H1 (cell line): ENCODE measurements around the gene ANKRD11. TPM values are rescaled to one million over a fixed set of nuclear protein-coding genes. Genes with fewer than 3 reads are reported as not detected.

ENCODE experiments used
- CTCF ChIA-PET: fragments of 300-600 bp; sonication (Branson Sonifier 250); formaldehyde crosslinking; loops from one replicate; lab custom pipeline; 2021; ENCODE audit not compliant: partially characterized antibody; lab: Charles Lee
- POLR2A ChIA-PET: fragments of 300-600 bp; sonication (Branson Sonifier 250); formaldehyde crosslinking; loops from one replicate; lab custom pipeline; 2021; ENCODE audit warnings: inconsistent platforms; ENCODE audit not compliant: partially characterized antibody; lab: Charles Lee
- DNase-seq, 2 experiments: peaks; one replicate each; pipeline versions ENCODE4 v3.0.0 to v3.0.0-alpha.2; 2010 to 2022; ENCODE audit warnings: low spot score in 2 of 2, low read depth in 1 of 2, mixed read lengths in 1 of 2
- FAIRE-seq: peaks from 2 replicates; lab custom pipeline; 2011; peaks lifted over from hg19 to GRCh38; lab: Jason Lieb, UNC
- H2AFZ ChIP-seq: 2 replicates; pipeline ENCODE4 v1.8.1; 2012; ENCODE audit warnings: low read length, inconsistent platforms
- H2AK5ac ChIP-seq: 2 replicates; pipeline ENCODE4 v1.6.1; 2013; ENCODE audit warnings: low read depth, low read length
- H2BK120ac ChIP-seq: replicated peaks from 2 replicates; pipeline ENCODE3; 2013; ENCODE audit warnings: low read depth, low read length, inconsistent platforms
- H2BK12ac ChIP-seq: 2 replicates; pipeline ENCODE4 v1.6.1; 2013; ENCODE audit warnings: low read depth, low read length
- H2BK15ac ChIP-seq: 2 replicates; pipeline ENCODE4 v1.6.1; 2013; ENCODE audit warnings: low read length
- H2BK20ac ChIP-seq: 2 replicates; pipeline ENCODE4 v1.6.1; 2013; ENCODE audit warnings: low read length
- H2BK5ac ChIP-seq: 2 replicates; pipeline ENCODE4 v1.6.1; 2013; ENCODE audit warnings: low read depth, low read length
- H3K14ac ChIP-seq: 2 replicates; pipeline ENCODE4 v1.6.1; 2013; ENCODE audit warnings: inconsistent platforms; ENCODE audit not compliant: insufficient read length
- H3K18ac ChIP-seq: 2 replicates; pipeline ENCODE4 v1.6.1; 2013; ENCODE audit warnings: low read length; ENCODE audit errors: extremely low read depth
- H3K23ac ChIP-seq: 2 replicates; pipeline ENCODE4 v1.6.1; 2013; ENCODE audit warnings: inconsistent platforms; ENCODE audit not compliant: insufficient read length
- H3K23me2 ChIP-seq: 2 replicates; pipeline ENCODE4 v1.6.1; 2013; ENCODE audit warnings: low read depth, low read length
- H3K27ac ChIP-seq: 2 replicates; pipeline ENCODE4 v1.6.1; 2011; ENCODE audit warnings: low read depth, low read length, inconsistent platforms
- H3K27me3 ChIP-seq, 4 experiments: replicated peaks in 1 of 4; 1 replicate in 1 of 4; 2 replicates in 3 of 4; pipeline versions ENCODE4 v1.6.1 to v1.8.1; 2011 to 2013; ENCODE audit warnings: low read length in 3 of 4, mild to moderate bottlenecking in 3 of 4, inconsistent platforms in 2 of 4, mixed read lengths in 2 of 4, moderate library complexity in 1 of 4; ENCODE audit not compliant: control insufficient read depth in 3 of 4, insufficient read depth in 3 of 4; ENCODE audit errors: extremely low read depth in 1 of 4
- H3K36me3 ChIP-seq, 4 experiments: 2 replicates each; pipeline versions ENCODE4 v1.6.1 to v1.8.1; 2011 to 2013; ENCODE audit warnings: mild to moderate bottlenecking in 4 of 4, low read length in 3 of 4, moderate library complexity in 2 of 4, control low read depth in 1 of 4, inconsistent platforms in 1 of 4; ENCODE audit not compliant: insufficient read depth in 4 of 4, control insufficient read depth in 2 of 4
- H3K4ac ChIP-seq: replicated peaks from 2 replicates; pipeline ENCODE3; 2013; ENCODE audit warnings: low read length, low read depth, mixed read lengths, inconsistent platforms; ENCODE audit not compliant: insufficient read length
- H3K4me1 ChIP-seq, 4 experiments: replicated peaks in 1 of 4; 1 replicate in 1 of 4; 2 replicates in 3 of 4; pipeline versions ENCODE4 v1.6.1 to v1.8.1; 2011 to 2013; ENCODE audit warnings: low read length in 3 of 4, inconsistent platforms in 2 of 4, mixed read lengths in 1 of 4; ENCODE audit not compliant: insufficient read depth in 4 of 4, control insufficient read depth in 3 of 4
- H3K4me2 ChIP-seq, 2 experiments: 2 replicates each; pipeline versions ENCODE4 v1.6.1 to v1.8.1; 2011 to 2013; ENCODE audit warnings: low read depth in 2 of 2, low read length in 2 of 2, control low read depth in 1 of 2, inconsistent platforms in 1 of 2, mild to moderate bottlenecking in 1 of 2; ENCODE audit not compliant: insufficient read depth in 1 of 2
- H3K4me3 ChIP-seq, 4 experiments: fragments of 200-600, 300-600 bp in 1 of 4; sonication (generic), shearing (Covaris generic), sonication (Bioruptor Twin) in 1 of 4; 2 replicates each; pipeline versions ENCODE4 v1.5.1 to v1.8.1; 2011 to 2016; ENCODE audit warnings: low read length in 4 of 4, low read depth in 3 of 4, control low read depth in 2 of 4, inconsistent platforms in 2 of 4, mild to moderate bottlenecking in 2 of 4, mixed read lengths in 1 of 4, moderate library complexity in 1 of 4; ENCODE audit not compliant: insufficient read depth in 2 of 4; ENCODE audit errors: extremely low read depth in 1 of 4
- H3K56ac ChIP-seq: replicated peaks from 2 replicates; pipeline ENCODE3; 2013; ENCODE audit warnings: low read depth, mild to moderate bottlenecking, mixed read lengths, low read length, inconsistent platforms; ENCODE audit not compliant: insufficient read length
- H3K79me1 ChIP-seq: 2 replicates; pipeline ENCODE4 v1.6.1; 2013; ENCODE audit warnings: low read depth, low read length, control low read depth
- H3K79me2 ChIP-seq, 2 experiments: 2 replicates each; pipeline versions ENCODE4 v1.6.1 to v1.8.1; 2012 to 2013; ENCODE audit warnings: low read length in 2 of 2, mild to moderate bottlenecking in 2 of 2, inconsistent platforms in 1 of 2; ENCODE audit not compliant: insufficient read depth in 2 of 2, control insufficient read depth in 1 of 2
- H3K9ac ChIP-seq, 4 experiments: replicated peaks in 1 of 4; 1 replicate in 1 of 4; 2 replicates in 3 of 4; pipeline versions ENCODE4 v1.6.1 to v1.8.1; 2011 to 2013; ENCODE audit warnings: low read depth in 3 of 4, low read length in 3 of 4, control low read depth in 2 of 4, mild to moderate bottlenecking in 2 of 4, moderate library complexity in 2 of 4, inconsistent platforms in 1 of 4; ENCODE audit errors: extremely low read depth in 1 of 4
- H3K9me3 ChIP-seq, 2 experiments: 2 replicates each; pipeline versions ENCODE4 v1.6.1 to v1.8.1; 2012 to 2013; ENCODE audit warnings: mild to moderate bottlenecking in 2 of 2, moderate library complexity in 2 of 2, control low read depth in 1 of 2, inconsistent platforms in 1 of 2, low read depth in 1 of 2, low read length in 1 of 2, mixed read lengths in 1 of 2; ENCODE audit not compliant: insufficient read depth in 2 of 2
- H4K20me1 ChIP-seq, 2 experiments: replicated peaks in 1 of 2; 2 replicates each; pipeline versions ENCODE3 to v1.8.1; 2011 to 2013; ENCODE audit warnings: inconsistent platforms in 2 of 2, low read length in 2 of 2, mild to moderate bottlenecking in 1 of 2; ENCODE audit not compliant: insufficient read depth in 2 of 2, control insufficient read depth in 1 of 2
- H4K5ac ChIP-seq: 2 replicates; pipeline ENCODE4 v1.6.1; 2013; ENCODE audit warnings: low read length, low read depth, mixed read lengths, inconsistent platforms; ENCODE audit not compliant: insufficient read length
- H4K8ac ChIP-seq: 2 replicates; pipeline ENCODE4 v1.8.0; 2013; ENCODE audit warnings: mild to moderate bottlenecking, moderate library complexity, low read length, inconsistent platforms; ENCODE audit not compliant: insufficient read depth; ENCODE audit errors: extremely low read depth
- H4K91ac ChIP-seq: replicated peaks from 2 replicates; pipeline ENCODE3; 2013; ENCODE audit warnings: low read length, mixed read lengths, inconsistent platforms; ENCODE audit not compliant: insufficient read length
- BRCA1 ChIP-seq: IDR thresholded peaks from 2 replicates; pipeline ENCODE4 v1.6.1; 2012; ENCODE audit warnings: low read depth, low read length, improper control_type of control experiment
- CBX5 ChIP-seq: fragments of 300-800, 300-1000 bp; sonication (generic); IDR thresholded peaks from 2 replicates; pipeline ENCODE4 v1.7.1; 2016; ENCODE audit warnings: antibody characterized with exemption, low read length, low read depth
- CHD2 ChIP-seq: IDR thresholded peaks from 2 replicates; pipeline ENCODE4 v1.6.1; 2012; ENCODE audit warnings: low read length, improper control_type of control experiment
- EGR1 ChIP-seq: IDR thresholded peaks from 2 replicates; pipeline ENCODE4 v1.6.1; 2011; ENCODE audit warnings: low read depth, low read length, borderline replicate concordance
- MAFK ChIP-seq: IDR thresholded peaks from 2 replicates; pipeline ENCODE4 v1.6.1; 2012; ENCODE audit warnings: low read depth, mild to moderate bottlenecking, improper control_type of control experiment, low read length
- RBBP5 ChIP-seq: IDR thresholded peaks from 2 replicates; pipeline ENCODE4 v1.7.1; 2012; ENCODE audit warnings: low read depth, mild to moderate bottlenecking, inconsistent platforms, low read length, moderate library complexity, borderline replicate concordance
- SP2 ChIP-seq: IDR thresholded peaks from 2 replicates; pipeline ENCODE4 v1.6.1; 2012; ENCODE audit warnings: mild to moderate bottlenecking, low read length, inconsistent platforms
- SP4 ChIP-seq: IDR thresholded peaks from 2 replicates; pipeline ENCODE4 v1.6.1; 2012; ENCODE audit warnings: low read length, inconsistent platforms
- SRF ChIP-seq: IDR thresholded peaks from 2 replicates; pipeline ENCODE4 v1.6.1; 2011; ENCODE audit warnings: mild to moderate bottlenecking, low read depth, low read length, moderate library complexity
- TAF1 ChIP-seq: IDR thresholded peaks from 2 replicates; pipeline ENCODE4 v1.6.1; 2011; ENCODE audit warnings: mild to moderate bottlenecking, low read depth, low read length
- WGBS, 2 experiments: shearing (Covaris generic) in 1 of 2; methylation state at CpG; one replicate each; pipeline versions ENCODE4 v1.1.6 to v1.1.7; 2013 to 2015; ENCODE audit warnings: low lambda C conversion rate in 2 of 2, mixed read lengths in 2 of 2, inconsistent platforms in 1 of 2, low coverage in 1 of 2, missing lambda C conversion rate in 1 of 2; ENCODE audit not compliant: insufficient replicate concordance in 2 of 2, insufficient coverage in 1 of 2, insufficient read length in 1 of 2; ENCODE audit errors: extremely low coverage in 1 of 2, missing lambda C conversion rate in 1 of 2; 5-methylcytosine and 5-hydroxymethylcytosine counted together
- polyA plus RNA-seq, 7 experiments: library from polyadenylated mRNA; depleted of rRNA in 3 of 7; stranded (reverse) in 5 of 7; unstranded in 2 of 7; fragments of >200 nt in 5 of 7; fragments of 200-250 nt in 2 of 7; gene quantifications; 1 replicate in 5 of 7; 2 replicates in 1 of 7; 4 replicates in 1 of 7; pipeline versions ENCODE4 v1.2.1 to v1.2.3, GENCODE V29; 2011 to 2013; ENCODE audit warnings: missing spikeins in 2 of 7, mixed read lengths in 2 of 7
- total RNA-seq: library from RNA; stranded (reverse); fragmentation: NEBNext Ultra II Directional; extraction: Animal tissue kit (Norgen Biotek cat#: 25700); gene quantifications from 2 replicates; pipeline ENCODE4 v1.2.1, GENCODE V29; 2021
- TF ChIP-seq, protein P1 (sequence below): IDR thresholded peaks from 2 replicates; pipeline ENCODE4 v1.6.1; 2011; ENCODE audit warnings: low read length, improper control_type of control experiment

Gene ANKRD11
- total and polyA plus RNA-seq, 2 of the 8 experiments (the other 6 are each of a cell fraction or from before 2014, with no cell fraction given): 46.5 to 142 TPM

DNA sequence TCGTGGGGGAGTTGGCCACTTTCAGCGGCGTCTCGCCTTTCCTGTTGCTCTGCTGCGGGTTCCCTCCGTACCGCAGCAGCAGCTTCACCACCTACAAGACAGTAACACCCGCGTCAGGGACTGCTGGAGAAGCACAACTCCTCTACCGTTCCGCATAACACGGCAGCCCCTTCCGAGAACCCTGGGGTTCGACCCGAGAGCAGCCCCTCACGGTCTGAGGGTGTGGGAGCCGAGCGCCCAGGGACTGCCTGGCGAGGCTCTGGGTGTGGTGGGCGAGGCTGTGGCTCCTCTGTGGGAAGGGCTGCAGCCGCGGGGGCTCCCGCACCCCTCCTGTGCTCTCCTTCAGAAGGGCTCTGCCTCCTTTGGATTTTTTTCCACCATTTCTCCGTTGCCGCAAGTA lies 204.3 kb downstream of the ANKRD11 start:
- H3K4me3 ChIP-seq: no peak overlapping the region
- no peak overlapping the region for H4K91ac ChIP-seq
- H4K20me1 ChIP-seq: peaks cover 6 to 7% of the 10 kb centered on the region in 2 experiments
- DNase-seq (no peak), FAIRE-seq (no peak)
- H2BK5ac ChIP-seq: no peak overlapping the region
- no peak overlapping the region for H2BK12ac ChIP-seq
- H2BK20ac ChIP-seq: no peak overlapping the region
- no peak overlapping the region for H3K27ac ChIP-seq
- H2BK15ac ChIP-seq: no peak overlapping the region
- H3K79me2 ChIP-seq: peaks cover 0 to 14% of the 10 kb centered on the region in 2 experiments; a peak in 1 of 4 replicates
- H3K36me3 ChIP-seq: peaks cover 30 to 65% (median 43%) of the 10 kb centered on the region in 4 experiments
- H3K27me3 ChIP-seq: no peaks in the 10 kb centered on the region
- H3K9ac ChIP-seq: no peak overlapping the region
- no peak overlapping the region for H3K4me2 ChIP-seq
- peaks cover 3% of the 10 kb centered on the region; the same call in 1 of the 2 replicates for H3K79me1 ChIP-seq
- H2AK5ac ChIP-seq: no peak overlapping the region
- H3K56ac ChIP-seq: no peak overlapping the region
- WGBS, 2 experiments: 92% methylated on average over 25 of the region's 25 CpGs; no CpG with 5 or more reads in 1 of the 2 experiments
- peaks cover 3 to 14% (median 11%) of the 10 kb centered on the region in 4 experiments for H3K4me1 ChIP-seq
- no peaks in the 10 kb centered on the region for H3K9me3 ChIP-seq
- H3K18ac ChIP-seq: no peak overlapping the region
- POLR2A ChIA-PET: interaction anchor here (0.7 to 2.9 kb wide), 8 partner anchors 9 to 42 kb away, joined by 3 to 13 read pairs (median 4); no protein-coding TSS in a partner anchor
- H3K23ac ChIP-seq: no peak overlapping the region
- H2BK120ac ChIP-seq: no peak overlapping the region
- CTCF ChIA-PET: interaction anchor here (0.6 to 3.1 kb wide), 9 partner anchors 8 to 271 kb away, joined by 3 to 9 read pairs (median 3); no protein-coding TSS in a partner anchor
- no peak overlapping the region for H4K5ac ChIP-seq
- H4K8ac ChIP-seq: no peak overlapping the region; the same call in 1 of the 2 replicates
- H2AFZ ChIP-seq: no peak overlapping the region
- H3K23me2 ChIP-seq: peaks cover 2% of the 10 kb centered on the region; the same call in 1 of the 2 replicates
- H3K4ac ChIP-seq: no peak overlapping the region
- H3K14ac ChIP-seq: no peak overlapping the region
- TF ChIP-seq MAFK (no peak), EGR1 (no peak), SP4 (no peak), CBX5 (no peak), SRF (no peak), TAF1 (no peak), CHD2 (no peak), BRCA1 (no peak), SP2 (no peak), RBBP5 (no peak)
- TF ChIP-seq, protein P1, sequence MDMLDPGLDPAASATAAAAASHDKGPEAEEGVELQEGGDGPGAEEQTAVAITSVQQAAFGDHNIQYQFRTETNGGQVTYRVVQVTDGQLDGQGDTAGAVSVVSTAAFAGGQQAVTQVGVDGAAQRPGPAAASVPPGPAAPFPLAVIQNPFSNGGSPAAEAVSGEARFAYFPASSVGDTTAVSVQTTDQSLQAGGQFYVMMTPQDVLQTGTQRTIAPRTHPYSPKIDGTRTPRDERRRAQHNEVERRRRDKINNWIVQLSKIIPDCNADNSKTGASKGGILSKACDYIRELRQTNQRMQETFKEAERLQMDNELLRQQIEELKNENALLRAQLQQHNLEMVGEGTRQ: no peak
